Measurements from ENCODE around the gene ZYG11A.

ZYG11A gene

GRCh38 chr1:52877554-52877953 is 35.0 kb downstream of the ZYG11A start:
- DNase-seq (ENCODE audit: low spot score) = no peak

- no peak for DNase-seq (ENCODE audit: low spot score)
These were observed 37.6 kb downstream of the ZYG11A start for GRCh38 chr1:52880206-52880605.

- DNase-seq (ENCODE audit: low spot score) = no peak
These were observed 44.9 kb downstream of the ZYG11A start for GRCh38 chr1:52887483-52887882.

- no peak for DNase-seq (ENCODE audit: low spot score)
These were observed 50.1 kb downstream of the ZYG11A start for GRCh38 chr1:52892424-52893215.

GRCh38 chr1:52899445-52899894 is 56.9 kb downstream of the ZYG11A start:
- DNase-seq (ENCODE audit: low spot score) = no peak

- DNase-seq (ENCODE audit: low spot score) = no peak
These were observed 57.8 kb downstream of the ZYG11A start for GRCh38 chr1:52900402-52900801.

GRCh38 chr1:52901384-52901783 is 58.8 kb downstream of the ZYG11A start:
- DNase-seq (ENCODE audit: low spot score) = no peak

GRCh38 chr1:52904208-52904926 is 61.8 kb downstream of the ZYG11A start:
- no peak for DNase-seq (ENCODE audit: low spot score)

- DNase-seq (ENCODE audit: low spot score) = peak; percentile 69
These were observed 62.6 kb downstream of the ZYG11A start for GRCh38 chr1:52904927-52905698.

- DNase-seq (ENCODE audit: low spot score) = peak; percentile 35
These were observed 63.6 kb downstream of the ZYG11A start for GRCh38 chr1:52906135-52906603.

GRCh38 chr1:52907068-52907811 is 64.7 kb downstream of the ZYG11A start:
- no peak for DNase-seq (ENCODE audit: low spot score)

GRCh38 chr1:52907812-52908153 is 65.2 kb downstream of the ZYG11A start:
- DNase-seq (ENCODE audit: low spot score) = no peak

GRCh38 chr1:52911541-52911940 is 69.0 kb downstream of the ZYG11A start:
- DNase-seq (ENCODE audit: low spot score) = no peak

GRCh38 chr1:52913014-52913413 is 70.5 kb downstream of the ZYG11A start:
- no peak for DNase-seq (ENCODE audit: low spot score)

- peak; percentile 47 for DNase-seq (ENCODE audit: low spot score)
These were observed 71.0 kb downstream of the ZYG11A start for GRCh38 chr1:52913537-52913936.

GRCh38 chr1:52914463-52914862 is 71.9 kb downstream of the ZYG11A start:
- no peak for DNase-seq (ENCODE audit: low spot score)

- no peak for DNase-seq (ENCODE audit: low spot score)
These were observed 72.8 kb downstream of the ZYG11A start for GRCh38 chr1:52915211-52915854.

GRCh38 chr1:52915855-52916220 is 73.3 kb downstream of the ZYG11A start:
- DNase-seq (ENCODE audit: low spot score) = no peak

- DNase-seq (ENCODE audit: low spot score) = no peak
These were observed 73.8 kb downstream of the ZYG11A start for GRCh38 chr1:52916241-52916975.

- no peak for DNase-seq (ENCODE audit: low spot score)
These were observed 74.6 kb downstream of the ZYG11A start for GRCh38 chr1:52917156-52917555.

- DNase-seq (ENCODE audit: low spot score) = no peak
These were observed 75.0 kb downstream of the ZYG11A start for GRCh38 chr1:52917581-52917980.

Data from HuH-7.5 (cell line).